HG02840 (cell line): ENCODE measurements around the gene WNT2B.

Source experiments
- ATAC-seq: cut with Tn5 transposase; IDR thresholded peaks from one replicate; pipeline ENCODE4 v1.9.1; 2021; ENCODE audit warnings: mild to moderate bottlenecking, moderate library complexity, moderate number of reproducible peaks; ENCODE audit not compliant: unreplicated experiment, low FRiP score

Gene WNT2B

DNA sequence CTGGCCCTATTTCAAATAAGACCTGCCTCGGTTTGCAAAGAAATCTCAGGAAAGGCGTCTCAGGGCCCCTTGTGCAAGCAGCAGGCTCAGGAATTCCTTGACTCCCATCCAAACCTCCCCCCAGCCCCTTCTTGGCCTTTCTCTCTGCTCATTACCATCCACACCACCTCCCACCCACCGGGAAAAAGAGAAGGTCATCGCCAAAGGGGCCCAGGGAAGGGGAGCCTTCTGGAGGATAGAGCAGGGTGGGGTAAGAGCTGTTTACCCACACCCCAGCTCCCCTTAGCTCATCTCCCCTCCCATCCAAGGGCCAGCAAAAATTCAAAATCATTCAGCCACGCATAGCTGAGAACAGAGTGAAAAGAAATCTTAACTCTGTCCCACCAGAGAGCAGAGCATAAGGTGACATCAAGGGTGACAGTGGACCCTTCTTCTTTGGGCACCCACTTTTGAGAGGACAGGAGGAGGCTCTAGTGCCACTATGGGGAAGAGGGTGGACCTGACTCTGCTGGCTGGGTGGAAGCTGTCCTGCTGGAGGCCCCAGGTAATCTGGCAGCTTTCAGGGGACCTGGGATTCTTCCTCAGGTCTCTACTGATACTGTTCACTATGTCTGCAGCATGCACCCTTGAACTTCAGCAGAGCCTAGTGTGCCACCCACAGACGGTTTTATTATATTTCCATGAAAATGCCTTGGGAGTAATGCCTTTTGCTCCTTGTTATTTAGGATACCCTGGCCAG lies 3.9 kb upstream of the WNT2B start:
- ATAC-seq, result no peak

DNA sequence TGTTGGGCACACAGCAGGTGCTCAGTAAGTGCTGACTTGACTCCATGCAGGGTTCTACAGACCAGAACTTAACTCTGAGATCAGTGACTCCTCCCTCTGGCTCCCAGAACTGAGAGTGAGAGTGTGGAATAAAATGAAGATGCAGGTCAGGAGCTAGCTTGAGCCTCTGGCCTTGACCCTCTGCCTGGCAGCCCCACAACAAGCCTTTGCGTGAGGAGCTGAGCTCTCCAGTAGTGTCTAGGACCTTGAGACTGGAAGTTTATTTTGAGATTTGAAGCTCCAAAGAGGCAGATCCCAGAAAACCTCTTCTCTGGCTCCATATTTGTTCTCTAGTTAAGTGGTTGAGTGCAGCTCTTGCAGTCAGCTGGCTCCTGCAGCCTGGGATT lies 3.4 kb upstream of the WNT2B start:
- ATAC-seq, result no peak

DNA sequence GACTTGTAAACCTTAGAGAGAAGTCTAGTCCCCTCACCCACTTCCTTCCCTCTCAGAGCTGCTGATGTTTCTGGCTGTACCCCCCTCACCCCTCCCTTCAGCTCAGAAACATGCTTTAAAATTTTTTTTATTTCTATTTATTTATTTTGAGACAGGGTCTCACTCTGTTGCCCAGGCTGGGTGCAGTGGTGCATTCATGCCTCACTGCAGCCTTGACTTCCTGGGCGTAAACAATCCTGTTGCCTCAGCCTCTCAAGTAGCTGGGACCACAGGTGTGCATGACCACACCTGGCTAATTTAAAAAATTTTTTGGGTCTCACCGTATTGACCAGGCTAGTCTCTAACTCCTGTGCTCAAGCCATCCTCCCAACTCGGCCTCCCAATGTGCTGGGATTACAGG lies 2.9 kb upstream of the WNT2B start:
- no peak for ATAC-seq

DNA sequence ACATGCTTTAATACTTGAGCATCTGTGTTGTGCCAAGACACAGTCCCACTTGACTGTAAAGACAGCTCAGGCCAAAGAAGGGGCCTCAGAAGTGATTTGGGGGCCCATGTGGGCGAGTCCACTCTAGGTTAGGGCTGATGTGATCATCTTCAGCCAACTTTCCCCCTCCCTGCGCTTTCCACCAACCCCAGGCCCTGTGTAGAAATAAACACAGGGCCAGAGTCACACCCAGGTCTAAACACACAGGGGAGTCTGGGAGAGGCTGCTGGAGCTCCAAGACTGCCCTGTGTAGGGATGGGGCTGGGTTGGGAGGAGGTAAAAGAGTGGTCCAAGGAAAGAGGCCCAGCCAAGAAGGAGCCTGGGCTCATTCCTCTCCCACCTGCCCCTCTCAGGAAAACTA lies 2.5 kb upstream of the WNT2B start:
- ATAC-seq, result no peak

DNA sequence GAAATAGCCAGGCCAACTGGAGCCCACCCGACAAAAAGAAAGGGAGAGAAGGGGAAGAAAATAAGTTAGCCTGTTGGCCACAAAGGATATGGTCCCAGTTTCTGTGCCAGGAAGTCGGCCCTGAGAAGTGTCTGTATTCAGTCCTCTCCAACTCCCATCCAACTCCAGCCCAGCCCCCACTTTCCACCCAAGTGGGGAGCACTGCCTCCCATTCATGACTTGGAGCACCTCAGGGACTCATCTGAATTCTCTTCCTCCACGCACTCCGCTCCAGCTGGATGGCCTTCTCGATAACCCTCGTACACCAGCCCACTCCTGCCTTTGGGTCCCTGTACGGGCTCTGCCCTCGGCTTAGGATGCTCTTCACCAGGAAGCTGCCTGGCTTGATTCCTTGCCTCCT lies 2.0 kb upstream of the WNT2B start:
- no peak for ATAC-seq

DNA sequence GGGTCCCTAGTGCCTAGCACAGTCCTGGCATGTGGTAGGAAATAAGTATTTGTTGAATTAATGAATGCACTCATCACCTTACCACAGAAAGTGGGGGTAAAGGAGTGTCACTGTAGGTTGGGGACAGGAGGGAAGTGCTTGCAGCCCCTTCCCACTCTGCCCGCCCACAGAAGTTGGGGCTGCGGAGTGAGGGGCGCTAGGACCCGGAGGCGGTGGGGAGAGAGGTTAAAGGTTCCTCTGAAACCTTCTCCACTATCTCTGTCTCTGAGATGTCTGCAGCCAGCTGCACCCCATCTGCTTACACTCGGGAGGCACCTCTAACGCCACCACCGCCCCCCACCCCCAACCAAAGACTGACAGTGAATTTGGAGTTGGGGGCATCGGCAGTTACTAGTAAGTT lies 1.4 kb upstream of the WNT2B start:
- no peak for ATAC-seq

DNA sequence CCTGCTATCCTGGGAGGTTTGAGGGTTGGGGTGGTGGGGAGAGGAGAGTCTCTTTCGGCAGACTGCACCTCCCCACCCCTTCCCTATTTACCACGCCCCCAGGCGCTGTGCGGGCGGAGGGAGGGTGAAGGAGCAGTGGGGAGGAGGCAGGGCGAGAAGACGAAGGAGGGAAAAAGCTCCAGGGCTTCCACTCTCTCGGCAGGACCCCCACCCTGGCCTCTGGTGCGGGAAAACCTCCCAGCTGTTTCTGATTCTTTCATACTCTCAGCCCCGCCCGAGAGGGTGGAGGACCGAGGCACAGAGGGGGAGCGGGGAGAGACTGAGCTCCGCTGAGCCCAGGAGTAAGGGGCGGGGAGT lies 866 bp upstream of the WNT2B start:
- ATAC-seq, result no peak

DNA sequence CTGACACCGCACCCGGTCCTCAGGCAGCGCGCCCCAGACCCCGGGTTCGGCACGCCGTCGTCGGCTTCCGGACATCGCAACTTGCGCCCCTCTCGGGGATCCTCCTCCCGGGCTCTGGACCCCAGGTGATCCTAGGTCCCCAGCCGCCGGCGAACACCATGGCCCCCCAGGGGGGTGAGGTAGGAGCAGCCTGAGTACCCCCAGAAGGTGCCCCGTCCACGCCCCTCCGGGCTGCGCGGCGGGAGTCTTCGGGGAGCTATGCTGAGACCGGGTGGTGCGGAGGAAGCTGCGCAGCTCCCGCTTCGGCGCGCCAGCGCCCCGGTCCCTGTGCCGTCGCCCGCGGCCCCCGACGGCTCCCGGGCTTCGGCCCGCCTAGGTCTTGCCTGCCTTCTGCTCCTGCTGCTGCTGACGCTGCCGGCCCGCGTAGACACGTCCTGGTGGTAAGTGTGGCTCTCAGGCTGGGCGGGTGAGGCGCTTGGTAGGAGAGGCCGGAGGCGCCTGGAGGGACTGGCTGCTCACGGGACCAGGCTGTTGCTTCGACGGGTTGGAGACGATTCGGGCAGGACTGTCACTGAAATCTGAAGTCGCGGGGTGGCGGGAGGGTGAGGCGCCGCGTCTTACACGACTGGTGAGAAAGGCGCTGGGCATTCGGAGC lies 367 bp downstream of the WNT2B start:
- ATAC-seq, result no peak

DNA sequence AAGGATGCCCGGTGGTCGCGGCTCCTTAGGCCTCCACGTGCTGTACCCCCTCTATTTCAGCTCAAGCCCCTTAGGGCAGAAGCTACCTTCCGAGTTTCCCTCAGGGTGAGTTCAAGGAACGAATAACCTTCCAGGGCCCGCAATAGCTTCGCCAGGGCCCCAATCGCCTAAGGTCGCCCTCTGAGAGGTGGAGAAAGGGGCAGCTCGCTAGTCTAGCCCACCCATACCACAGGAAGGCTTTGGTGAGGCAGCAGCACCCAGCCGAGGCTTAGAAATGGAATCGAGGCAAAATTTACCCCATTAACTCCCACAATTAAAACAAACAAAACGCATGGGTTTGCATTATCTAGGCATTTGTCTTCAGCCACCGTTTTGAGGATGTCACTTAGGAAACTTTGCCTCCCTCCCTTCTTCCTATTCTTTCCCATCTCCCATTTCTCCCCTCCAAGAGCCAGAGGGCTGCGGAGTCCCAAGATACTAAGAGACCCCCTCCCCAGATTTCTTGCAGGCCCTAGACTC lies 954 bp downstream of the WNT2B start:
- ATAC-seq, result no peak

DNA sequence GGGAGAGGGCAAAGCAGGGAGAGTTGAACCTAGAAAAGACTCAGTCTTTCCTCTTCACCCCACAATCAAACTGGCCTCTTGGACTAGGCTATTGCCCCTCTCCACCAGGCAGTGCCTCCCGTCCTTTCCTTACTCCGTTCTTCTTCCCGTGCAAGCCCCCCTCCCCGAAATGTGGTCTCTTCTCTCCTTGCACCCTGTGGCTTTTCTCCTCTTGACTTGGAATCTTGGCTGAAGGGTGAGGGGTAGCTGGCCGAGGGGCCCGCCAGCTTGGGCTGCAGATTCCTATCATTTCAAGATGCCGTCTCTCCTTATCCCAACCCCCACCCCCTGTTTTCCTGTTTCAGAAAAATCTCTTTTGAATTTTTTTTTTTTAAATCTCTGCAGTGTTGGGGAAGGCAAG lies 1.6 kb downstream of the WNT2B start:
- no peak for ATAC-seq

DNA sequence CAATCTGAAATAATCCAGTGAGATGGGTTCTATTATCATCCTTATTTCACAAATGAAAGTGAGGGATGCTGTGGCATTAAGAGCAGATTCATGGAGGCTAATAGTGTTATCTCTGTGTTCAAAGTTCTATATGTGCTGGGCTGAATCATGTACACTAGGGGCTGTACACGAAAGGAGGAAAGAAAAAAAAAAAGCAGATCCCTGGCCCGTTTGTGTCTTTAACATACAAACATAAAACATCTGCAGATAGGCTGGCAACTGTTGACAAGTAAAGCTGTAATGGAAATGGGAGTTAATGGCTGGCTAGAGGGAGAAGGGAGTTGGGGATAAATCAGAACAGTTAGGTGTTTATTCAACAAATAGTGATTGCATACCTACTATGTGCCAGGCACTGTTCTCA lies 3.1 kb downstream of the WNT2B start:
- no peak for ATAC-seq

DNA sequence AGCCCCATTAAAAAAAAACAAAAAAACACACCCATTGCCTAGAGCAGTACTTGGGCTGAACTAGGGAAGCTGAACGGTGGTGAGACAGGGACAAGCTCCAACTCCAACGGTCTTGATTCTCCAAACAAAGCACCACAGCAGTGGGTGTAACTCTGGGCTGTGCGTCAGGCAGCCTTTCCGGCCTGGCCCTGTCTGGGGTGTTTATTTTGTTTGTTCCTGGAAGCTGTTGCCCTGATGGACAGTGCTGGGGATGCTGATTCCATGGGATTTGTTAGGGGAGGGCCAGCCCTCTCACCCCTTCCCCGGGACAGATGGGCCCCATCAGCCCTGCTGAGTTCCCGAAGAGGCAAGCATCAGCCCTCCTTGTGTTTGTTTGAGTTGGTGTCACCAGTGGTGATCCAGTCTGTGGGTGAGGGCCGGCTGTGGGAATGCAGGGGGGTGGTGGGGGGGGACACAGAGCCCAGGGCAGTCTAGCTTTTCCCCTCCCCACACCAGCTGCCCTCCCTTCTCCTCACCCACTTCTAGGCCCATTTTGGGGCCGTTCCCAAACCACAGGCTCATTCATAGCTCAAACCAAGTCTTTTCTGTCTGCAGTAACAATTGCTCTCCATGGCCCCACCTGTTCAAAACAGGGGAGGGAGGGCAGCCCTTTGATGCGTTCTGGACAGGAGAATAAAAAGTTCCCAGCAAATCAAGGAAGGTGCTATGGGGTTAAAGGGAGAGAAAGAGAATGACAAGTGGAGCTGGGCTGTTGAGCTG lies 4.5 kb downstream of the WNT2B start:
- no peak for ATAC-seq

DNA sequence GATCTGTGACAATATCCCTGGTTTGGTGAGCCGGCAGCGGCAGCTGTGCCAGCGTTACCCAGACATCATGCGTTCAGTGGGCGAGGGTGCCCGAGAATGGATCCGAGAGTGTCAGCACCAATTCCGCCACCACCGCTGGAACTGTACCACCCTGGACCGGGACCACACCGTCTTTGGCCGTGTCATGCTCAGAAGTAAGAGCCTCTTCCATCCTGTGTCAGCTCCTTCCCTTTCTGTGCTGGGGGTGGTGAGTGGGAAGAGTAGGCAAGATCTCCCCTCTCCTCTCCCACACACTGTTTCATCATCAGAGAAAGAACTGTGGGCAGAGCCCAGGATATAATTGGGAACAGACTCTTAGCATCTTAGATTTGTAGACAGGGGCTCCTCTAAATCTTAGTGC lies 6.1 kb downstream of the WNT2B start:
- ATAC-seq, result no peak

DNA sequence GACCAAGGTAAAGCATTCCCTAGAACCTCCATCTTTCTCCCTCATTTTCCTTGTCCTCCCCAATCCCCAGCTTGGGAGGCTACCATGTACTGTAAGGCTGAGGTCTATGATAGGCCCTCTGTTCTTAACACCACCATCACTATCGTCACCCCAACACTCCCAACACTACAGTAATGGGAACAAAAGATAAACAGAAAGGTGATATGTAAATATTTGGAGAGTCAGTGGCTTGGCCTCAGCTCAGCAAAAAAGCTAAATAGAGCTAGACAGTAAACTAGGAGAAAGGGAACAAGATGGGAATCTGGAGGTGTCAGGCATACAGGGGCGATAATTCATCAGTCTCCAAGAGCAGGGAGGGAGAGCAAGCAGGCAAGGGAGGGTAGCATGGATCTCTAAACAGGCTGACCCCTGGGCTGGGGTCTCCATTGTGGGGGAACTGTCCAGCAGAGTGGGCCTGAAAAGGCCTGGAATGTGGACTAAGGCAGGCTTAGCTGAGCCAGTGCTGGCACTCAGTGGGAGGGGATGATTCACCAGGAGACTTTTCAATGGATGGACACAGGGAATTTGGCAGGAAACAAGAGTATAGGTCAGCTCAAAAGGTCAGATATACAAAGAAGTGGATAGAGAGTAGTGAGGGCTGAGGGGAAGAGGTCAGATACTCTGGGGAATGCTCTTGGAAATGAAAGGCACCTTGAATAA lies 6.7 kb downstream of the WNT2B start:
- ATAC-seq, result no peak

DNA sequence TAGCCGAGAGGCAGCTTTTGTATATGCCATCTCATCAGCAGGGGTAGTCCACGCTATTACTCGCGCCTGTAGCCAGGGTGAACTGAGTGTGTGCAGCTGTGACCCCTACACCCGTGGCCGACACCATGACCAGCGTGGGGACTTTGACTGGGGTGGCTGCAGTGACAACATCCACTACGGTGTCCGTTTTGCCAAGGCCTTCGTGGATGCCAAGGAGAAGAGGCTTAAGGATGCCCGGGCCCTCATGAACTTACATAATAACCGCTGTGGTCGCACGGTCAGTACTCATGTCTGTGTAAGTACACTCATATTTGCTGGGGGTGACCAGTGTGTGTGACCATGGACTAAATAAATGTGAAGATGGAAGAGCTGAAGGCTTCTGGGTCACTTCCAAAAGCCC lies 7.4 kb downstream of the WNT2B start:
- no peak for ATAC-seq

DNA sequence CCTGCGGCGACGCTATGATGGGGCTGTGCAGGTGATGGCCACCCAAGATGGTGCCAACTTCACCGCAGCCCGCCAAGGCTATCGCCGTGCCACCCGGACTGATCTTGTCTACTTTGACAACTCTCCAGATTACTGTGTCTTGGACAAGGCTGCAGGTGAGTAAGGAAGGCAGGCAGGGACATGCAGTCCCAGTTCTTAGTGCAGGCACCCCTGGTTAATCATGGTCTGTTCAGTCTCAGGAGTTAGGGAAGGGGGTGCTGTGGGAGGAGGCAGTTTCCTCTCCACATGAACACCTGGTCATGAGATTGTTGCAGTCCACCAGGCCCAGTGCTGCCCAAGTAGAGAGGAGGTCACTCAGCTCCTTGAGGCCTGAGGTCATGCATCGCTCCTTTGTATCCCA lies 8.5 kb downstream of the WNT2B start:
- ATAC-seq, result no peak

DNA sequence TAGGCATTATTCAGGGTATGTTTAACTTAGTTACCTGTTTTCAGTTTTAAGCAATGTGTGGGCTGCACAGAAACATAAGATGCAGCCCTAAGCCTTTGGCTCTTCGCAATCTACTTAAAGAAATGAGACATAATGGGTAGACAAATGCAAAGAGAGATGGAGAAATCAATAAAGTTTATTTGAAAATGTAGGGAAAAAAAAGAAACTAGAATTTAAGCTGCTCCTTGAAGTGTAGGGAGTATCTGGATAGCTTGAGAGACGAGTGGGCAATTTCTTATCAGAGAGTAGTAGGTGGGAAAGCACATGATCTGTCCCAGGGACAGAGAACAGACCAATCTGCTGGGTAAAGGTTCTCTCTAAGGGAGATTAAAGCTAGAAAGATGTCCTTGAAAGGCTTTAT lies 8.9 kb downstream of the WNT2B start:
- no peak for ATAC-seq

DNA sequence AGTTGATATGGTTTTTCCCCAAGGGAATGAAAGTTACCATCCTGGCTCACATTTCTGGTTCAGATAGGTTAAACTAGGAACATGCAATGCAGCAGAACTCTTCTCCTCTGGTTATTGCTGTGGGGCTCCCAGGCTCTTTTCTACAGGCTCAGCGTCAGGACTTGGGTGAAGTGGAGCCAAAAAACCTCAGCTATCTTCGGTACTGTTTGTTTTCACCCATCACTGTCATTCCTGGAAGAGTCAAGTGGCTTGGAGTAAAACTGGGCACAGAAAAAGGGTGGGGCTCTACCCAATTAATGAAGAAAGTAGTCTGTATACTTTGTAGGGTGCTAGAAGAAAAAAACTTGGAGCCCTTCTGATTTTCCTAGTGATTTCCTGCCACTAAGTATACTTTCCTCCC lies 9.4 kb downstream of the WNT2B start:
- no peak for ATAC-seq

DNA sequence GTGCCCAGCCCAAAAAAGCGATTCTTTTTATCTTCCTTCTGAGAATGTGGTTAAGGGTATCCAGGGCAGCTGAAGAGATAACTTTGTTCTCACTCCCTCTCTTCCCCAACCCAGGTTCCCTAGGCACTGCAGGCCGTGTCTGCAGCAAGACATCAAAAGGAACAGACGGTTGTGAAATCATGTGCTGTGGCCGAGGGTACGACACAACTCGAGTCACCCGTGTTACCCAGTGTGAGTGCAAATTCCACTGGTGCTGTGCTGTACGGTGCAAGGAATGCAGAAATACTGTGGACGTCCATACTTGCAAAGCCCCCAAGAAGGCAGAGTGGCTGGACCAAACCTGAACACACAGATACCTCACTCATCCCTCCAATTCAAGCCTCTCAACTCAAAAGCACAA lies 11.4 kb downstream of the WNT2B start:
- ATAC-seq, result no peak

DNA sequence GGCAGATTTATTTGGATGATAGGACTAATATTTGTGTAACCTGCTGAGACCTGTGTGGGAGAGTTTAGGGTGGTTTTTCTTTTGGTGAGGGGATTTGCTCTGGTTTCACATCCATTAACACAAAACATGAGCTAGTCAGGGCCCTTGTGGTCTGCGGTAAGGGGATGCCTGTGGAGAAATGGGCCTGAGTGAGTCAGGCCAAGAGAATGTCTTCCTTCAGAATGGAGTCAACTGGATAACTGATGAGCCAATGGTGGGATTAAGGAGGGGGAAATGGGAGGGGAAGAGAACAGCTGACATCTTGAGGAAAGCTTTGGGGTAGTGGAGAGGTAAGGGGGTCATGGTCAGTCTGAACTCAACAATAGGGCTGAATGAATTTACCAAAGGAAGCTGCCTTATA lies 13.9 kb downstream of the WNT2B start:
- no peak for ATAC-seq

DNA sequence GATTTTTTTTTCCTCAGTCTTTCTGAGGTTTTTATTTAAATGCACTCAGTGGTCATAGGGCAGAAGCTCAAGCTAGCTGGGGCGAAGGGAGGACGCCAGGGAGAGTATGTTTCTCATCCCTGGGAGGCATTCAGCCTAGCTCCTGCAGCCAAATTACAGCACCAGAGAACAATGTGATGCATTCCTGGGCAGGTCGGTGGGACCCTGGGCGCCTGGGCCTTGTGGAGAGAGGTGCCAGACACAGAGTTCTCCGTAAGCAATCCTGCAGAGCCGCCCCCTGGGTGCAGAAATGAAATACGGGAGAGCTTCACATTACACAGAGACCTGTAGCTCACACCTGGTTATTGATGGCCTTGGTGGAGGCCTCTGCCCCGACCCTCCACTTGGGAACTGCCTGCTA lies 15.5 kb downstream of the WNT2B start:
- no peak for ATAC-seq
